Glomerular visceral epithelial cell (primary cell): Measurements from ENCODE around the gene S100A4.

ENCODE experiments used
- DNase-seq: peaks from one replicate; pipeline ENCODE4 v3.0.0-alpha.2; 2016; ENCODE audit errors: extremely low spot score

The S100A4 gene

GRCh38 chr1:153547560-153548551, 2.2 kb upstream of the S100A4 start:
- no peak for DNase-seq

- DNase-seq, result no peak
Measured at GRCh38 chr1:153546796-153547559, 1.4 kb upstream of the S100A4 start.

GRCh38 chr1:153546371-153546770, 765 bp upstream of the S100A4 start:
- DNase-seq, result no peak

- DNase-seq, result no peak
Measured at GRCh38 chr1:153544453-153545066, 1.0 kb downstream of the S100A4 start.

- no peak for DNase-seq
Measured at GRCh38 chr1:153543736-153544135, 1.9 kb downstream of the S100A4 start.

GRCh38 chr1:153542956-153543711, 2.5 kb downstream of the S100A4 start:
- no peak for DNase-seq

GRCh38 chr1:153541641-153542590, 3.7 kb downstream of the S100A4 start:
- no peak for DNase-seq

- DNase-seq, result peak; percentile 92
Measured at GRCh38 chr1:153540394-153541361, 4.9 kb downstream of the S100A4 start, which contains the start of gene S100A5. Gene S100A5 (minus strand): TSS chr1:153540934. CDS start chr1:153540191, 743 bp downstream.

GRCh38 chr1:153539395-153540093, 6.1 kb downstream of the S100A4 start:
- no peak for DNase-seq

- DNase-seq, result no peak
Measured at GRCh38 chr1:153538315-153538821, 7.2 kb downstream of the S100A4 start.

- DNase-seq, result no peak
Measured at GRCh38 chr1:153537376-153537730, 8.3 kb downstream of the S100A4 start.

GRCh38 chr1:153536671-153537375, 8.8 kb downstream of the S100A4 start:
- DNase-seq, result no peak

- DNase-seq, result peak; percentile 95
Measured at GRCh38 chr1:153536012-153536670, 9.5 kb downstream of the S100A4 start.

GRCh38 chr1:153535242-153536011, 10.2 kb downstream of the S100A4 start, which contains the start of gene S100A6:
Gene S100A6 (minus strand): TSS chr1:153535991. CDS start chr1:153535339, 652 bp downstream.
- DNase-seq, result peak; percentile 49

- DNase-seq, result no peak
Measured at GRCh38 chr1:153534925-153535241, 10.7 kb downstream of the S100A4 start.

GRCh38 chr1:153534226-153534924, 11.2 kb downstream of the S100A4 start:
- DNase-seq, result peak; percentile 58
